Kasumi-1 (cell line): ENCODE measurements around the gene FOSB.

Experiments
- DNase-seq, 2 experiments: peaks; one replicate each; lab custom pipeline; 2025; lab: John Stamatoyannopoulos, UW

Gene FOSB

DNA sequence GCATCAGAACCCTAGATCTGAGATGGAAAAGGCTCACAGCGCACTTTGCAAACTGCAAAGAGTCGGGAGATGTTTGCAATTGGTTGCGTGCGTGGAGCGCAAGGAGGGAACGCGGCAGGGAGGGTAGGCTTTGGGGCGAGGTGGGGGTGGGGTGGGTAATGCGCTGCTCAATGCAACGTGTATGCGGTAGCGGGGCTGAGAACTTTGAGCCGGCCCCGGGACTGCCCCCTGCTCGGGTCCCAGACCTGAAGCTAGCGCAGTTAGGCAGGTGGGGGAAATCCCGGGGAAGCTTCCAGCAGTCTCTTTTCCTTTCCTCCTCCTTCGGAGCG is 971 bp downstream of the FOSB start:
- no peak for DNase-seq

DNA sequence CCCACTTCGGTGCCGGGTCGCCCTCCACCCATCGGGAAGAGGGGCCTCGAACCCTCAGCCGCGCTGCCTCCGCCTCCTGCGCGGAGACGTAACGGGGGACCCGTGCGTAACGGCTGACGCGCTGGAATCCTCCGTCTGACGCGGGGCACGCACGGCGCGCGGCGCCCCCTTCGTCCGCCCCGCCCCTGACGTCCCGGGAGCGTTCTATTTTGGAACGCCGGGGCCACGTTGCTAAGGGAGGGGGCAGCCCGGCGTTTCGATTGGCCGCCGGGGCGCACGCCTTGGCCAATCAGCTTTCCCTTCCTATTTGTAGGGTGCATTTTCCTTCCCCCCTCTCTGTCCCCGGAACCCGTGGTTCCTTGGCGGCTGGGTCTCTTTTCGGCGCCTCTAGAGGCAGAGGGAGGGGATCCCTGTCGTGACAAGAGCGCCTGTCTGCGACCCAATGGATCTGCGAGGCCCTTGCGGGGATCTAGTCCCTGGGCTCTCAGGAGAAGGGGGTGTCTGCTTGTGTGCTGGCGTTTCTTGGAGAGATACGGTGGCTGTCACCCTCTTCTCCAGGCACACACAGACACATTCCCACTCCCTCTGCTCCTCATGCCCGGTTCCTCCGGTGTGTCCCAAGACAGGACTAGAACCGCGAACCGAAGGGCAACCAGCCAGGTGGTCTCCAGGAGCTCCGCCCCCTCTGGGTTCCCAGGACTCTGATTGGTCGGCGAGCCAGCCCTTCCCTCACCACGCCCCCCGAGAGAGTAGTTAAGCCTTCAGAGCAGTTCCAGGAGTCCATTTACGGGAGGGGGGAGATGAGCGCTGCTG is 1.5 kb downstream of the FOSB start:
- DNase-seq: peak; percentile 95 to 96

GRCh38 chr19:45469945-45470761 is 2.4 kb downstream of the FOSB start:
- no peak for DNase-seq

DNA sequence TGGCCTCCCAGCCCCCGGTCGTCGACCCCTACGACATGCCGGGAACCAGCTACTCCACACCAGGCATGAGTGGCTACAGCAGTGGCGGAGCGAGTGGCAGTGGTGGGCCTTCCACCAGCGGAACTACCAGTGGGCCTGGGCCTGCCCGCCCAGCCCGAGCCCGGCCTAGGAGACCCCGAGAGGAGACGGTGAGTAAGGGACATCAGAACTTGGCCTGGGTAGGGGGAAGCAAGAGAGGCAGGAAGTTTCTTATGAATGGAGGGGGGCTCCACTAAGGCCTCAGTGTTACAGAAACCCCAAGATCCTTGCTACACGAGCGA is 2.9 kb downstream of the FOSB start:
- DNase-seq: no peak

DNA sequence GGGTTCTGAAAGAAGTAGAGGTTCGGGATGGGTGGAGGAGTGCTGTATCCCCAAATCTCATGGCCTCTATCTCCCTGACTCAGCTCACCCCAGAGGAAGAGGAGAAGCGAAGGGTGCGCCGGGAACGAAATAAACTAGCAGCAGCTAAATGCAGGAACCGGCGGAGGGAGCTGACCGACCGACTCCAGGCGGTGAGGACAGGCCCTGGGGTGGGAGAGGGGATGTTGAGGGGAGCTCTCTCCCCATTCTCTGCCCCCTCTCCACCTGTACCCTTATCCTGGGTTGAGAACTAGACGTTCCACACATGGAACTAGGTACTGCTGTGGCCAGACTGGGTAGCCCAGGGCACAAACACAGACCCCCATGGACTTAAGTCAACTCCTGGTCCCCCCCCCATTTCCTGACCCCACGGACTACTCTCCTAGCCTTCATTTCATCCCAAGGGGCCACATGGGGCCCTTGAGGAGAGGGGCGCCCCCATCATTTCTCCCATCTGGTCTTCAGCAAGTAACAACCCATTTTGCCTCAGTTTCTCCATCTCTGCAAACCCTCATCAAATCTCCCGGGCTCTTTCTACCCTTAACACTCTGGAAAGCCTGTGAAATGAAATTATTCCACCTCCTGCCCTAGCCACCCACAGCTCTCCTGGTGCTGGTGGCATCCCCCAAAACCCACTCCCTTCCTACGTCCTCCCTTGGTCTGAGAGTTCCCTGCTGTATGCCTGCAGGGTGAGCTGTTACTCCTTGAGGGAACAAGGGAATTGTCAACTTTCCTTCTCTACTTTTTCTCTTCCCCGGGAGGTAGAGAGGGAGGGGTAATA is 3.5 kb downstream of the FOSB start:
- DNase-seq: no peak

GRCh38 chr19:45471931-45472562 is 4.3 kb downstream of the FOSB start:
- no peak for DNase-seq

- DNase-seq: no peak
Observed at GRCh38 chr19:45472563-45473366, 5.0 kb downstream of the FOSB start.

DNA sequence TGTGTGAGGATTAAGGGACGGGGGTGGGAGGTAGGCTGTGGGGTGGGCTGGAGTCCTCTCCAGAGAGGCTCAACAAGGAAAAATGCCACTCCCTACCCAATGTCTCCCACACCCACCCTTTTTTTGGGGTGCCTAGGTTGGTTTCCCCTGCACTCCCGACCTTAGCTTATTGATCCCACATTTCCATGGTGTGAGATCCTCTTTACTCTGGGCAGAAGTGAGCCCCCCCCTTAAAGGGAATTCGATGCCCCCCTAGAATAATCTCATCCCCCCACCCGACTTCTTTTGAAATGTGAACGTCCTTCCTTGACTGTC is 5.5 kb downstream of the FOSB start:
- DNase-seq: no peak

GRCh38 chr19:45473682-45474605 is 6.1 kb downstream of the FOSB start:
- DNase-seq: no peak

- no peak for DNase-seq
Observed at GRCh38 chr19:45474606-45475521, 7.1 kb downstream of the FOSB start.

- DNase-seq: no peak
Observed at GRCh38 chr19:45475537-45476291, 7.9 kb downstream of the FOSB start.

DNA sequence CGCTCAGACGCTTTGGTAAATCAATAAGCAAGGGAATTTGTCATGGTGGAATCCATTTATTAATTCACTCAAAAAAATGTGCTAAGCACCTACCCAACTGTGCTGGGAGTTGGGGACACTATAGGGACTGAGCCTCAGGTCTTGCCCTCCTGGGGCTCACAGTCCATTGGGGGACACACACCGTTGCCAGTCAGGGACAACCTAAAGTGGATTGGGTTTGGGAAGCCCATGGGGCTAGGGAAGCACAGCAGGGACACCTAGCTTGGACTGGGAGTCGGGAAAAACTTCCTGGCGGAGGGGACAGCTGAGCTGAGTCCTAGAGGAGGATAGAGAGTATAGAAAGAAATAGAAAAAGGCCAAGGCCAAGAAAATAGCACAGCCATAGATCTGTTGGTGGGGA is 8.5 kb downstream of the FOSB start:
- no peak for DNase-seq

GRCh38 chr19:45477186-45477585 is 9.4 kb downstream of the FOSB start:
- no peak for DNase-seq

DNA sequence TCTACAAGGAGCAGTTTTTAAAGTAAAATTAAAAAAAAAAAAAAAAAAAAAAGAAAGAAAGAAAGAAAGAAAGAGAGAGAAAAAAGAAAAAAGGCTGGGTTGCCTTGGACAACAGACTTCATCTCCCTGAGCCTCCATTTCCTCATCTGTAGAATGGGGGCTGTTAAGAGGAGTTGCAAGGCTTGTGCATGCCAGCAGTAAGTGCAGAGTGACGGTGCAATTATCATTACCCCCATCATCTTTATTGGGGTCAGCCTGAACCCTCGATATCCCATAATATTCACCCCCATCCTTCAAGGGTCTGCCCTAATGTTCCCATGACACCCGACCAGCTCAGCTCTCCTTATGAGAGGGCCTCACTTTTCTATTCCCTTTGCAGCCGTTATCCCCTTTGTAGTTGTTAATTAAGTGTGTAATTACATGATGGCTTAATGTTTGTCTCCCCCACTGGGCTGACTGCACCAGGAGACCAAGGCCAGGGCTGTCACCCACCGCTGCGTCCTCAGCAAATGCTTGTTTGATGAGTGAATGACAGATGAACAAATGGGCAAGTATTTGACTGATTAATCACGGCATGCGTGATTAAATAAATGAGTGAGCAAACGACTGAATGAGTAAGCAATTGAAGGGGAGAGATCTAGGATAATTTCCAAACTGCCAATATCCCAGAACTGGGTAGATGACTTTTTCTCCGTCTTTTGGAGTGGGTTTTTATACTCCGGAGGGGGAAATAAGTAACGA is 10.1 kb downstream of the FOSB start:
- peak in 1 of 2 experiments; percentile 57 for DNase-seq

GRCh38 chr19:45478454-45479238 is 10.8 kb downstream of the FOSB start:
- DNase-seq: peak; percentile 85 to 86

DNA sequence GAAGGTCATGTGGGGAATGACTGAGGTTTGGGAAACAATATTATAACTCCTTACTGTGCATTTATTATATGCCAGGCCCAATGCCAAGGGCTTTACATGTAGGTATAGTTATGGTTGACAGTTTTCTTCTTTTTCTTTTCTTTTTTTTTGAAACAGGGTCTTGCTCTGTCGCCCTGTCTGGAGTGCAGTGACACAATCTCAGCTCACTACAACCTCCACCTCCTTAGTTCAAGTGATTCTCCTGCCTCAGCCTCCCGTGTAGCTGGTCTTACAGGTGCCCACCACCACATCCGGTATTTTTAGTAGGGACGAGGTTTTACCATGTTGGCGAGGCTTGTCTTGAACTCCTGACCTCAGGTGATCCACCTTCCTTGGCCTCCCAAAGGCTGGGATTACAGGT is 15.2 kb downstream of the FOSB start:
- DNase-seq: no peak
